ENCODE results near the gene CORO2B.
A peak's percentile ranks its signal among the peaks of the same experiment; 100 is the strongest.

CORO2B gene

DNA sequence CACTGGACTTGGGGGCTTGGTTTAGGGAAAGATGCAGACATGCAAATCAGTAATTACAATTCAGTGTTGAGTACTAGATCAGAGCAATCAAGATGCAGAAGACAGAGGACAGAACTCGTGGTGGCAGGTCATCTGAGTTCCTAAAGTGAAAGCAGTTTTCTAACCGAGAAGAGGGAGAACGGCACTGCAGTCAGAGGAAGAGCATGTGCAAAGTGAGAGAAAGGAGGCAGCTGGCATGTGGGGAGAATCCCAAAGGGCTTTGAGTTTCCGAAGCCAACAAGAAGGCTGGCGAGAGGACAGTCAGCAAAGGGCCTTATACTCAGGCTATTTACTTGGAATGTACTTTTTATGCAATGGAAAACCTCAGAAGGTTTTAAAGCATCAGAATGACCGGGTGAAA, 154.9 kb downstream of the CORO2B start:
- H3K4me3 ChIP-seq (ENCODE audit: control insufficient read depth in 1 of 7, extremely low read depth in 1 of 7, insufficient read depth in 4 of 7, low read depth in 2 of 7, low read length in 6 of 7): peak overlapping the region in 2 of 7 experiments; percentile 33 to 46
- WGBS (ENCODE audit: insufficient coverage): 20% methylated on average over 5 of the region's 6 CpGs

DNA sequence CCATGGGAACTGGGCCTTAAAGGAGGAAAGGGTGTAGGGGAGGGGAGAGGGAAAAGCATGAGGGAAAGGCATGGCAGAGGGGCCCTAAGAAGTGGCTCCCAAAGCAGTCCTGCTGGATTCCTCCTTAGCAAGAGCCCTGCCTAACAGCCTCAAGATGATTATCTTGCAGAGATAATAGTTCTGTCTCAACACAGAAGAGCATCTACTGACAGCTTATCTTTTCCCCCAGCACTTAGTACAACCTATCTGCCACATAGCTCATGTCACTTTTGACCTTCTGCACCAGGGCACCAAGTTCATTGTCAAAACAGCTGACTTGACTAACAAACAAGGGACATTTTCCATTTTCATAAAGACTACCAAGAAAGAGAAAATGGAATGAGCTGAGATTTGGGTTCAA, 155.6 kb downstream of the CORO2B start:
- Histone ChIP-seq H3K27me3 (replicated peaks in 2 of 5; ENCODE audit: control insufficient read depth in 4 of 5, insufficient read depth in 5 of 5, low read length in 4 of 5) (no peaks in the 10 kb centered on the region), H3K27ac (ENCODE audit: insufficient read depth in 1 of 2, low read depth in 1 of 2, low read length in 2 of 2, poor library complexity in 1 of 2, severe bottlenecking in 2 of 2) (no peak overlapping the region), H3K9me3 (ENCODE audit: control extremely low read depth in 1 of 5, control insufficient read depth in 4 of 5, insufficient read depth in 2 of 5, low read depth in 1 of 5, low read length in 4 of 5) (no peaks in the 10 kb centered on the region), H3K4me1 (ENCODE audit: control extremely low read depth in 1 of 4, control insufficient read depth in 4 of 4, insufficient read depth in 4 of 4, low read length in 3 of 4) (peaks cover 7 to 27% (median 12%) of the 10 kb centered on the region in 4 experiments), H3K36me3 (ENCODE audit: control insufficient read depth in 4 of 4, insufficient read depth in 4 of 4, low read length in 3 of 4) (no peaks in the 10 kb centered on the region), H3K4me3 (ENCODE audit: control insufficient read depth in 1 of 7, extremely low read depth in 1 of 7, insufficient read depth in 4 of 7, low read depth in 2 of 7, low read length in 6 of 7) (no peak overlapping the region)
- ChIA-PET CTCF (interaction anchor here (1.0 to 2.6 kb wide), 6 partner anchors 9 to 142 kb away, joined by 3 to 17 read pairs (median 4); no protein-coding TSS in a partner anchor), POLR2A (no interaction called here)
- DNase-seq: no peak

More for the DNA sequence above, 154.9 kb downstream of the CORO2B start:
- peaks cover 7 to 27% (median 12%) of the 10 kb centered on the region in 4 experiments for H3K4me1 ChIP-seq (ENCODE audit: control extremely low read depth in 1 of 4, control insufficient read depth in 4 of 4, insufficient read depth in 4 of 4, low read length in 3 of 4)
- peak in 2 of 3 donors; percentile 49 to 64 for DNase-seq
- H3K36me3 ChIP-seq (ENCODE audit: control insufficient read depth in 4 of 4, insufficient read depth in 4 of 4, low read length in 3 of 4): no peaks in the 10 kb centered on the region
- POLR2A ChIA-PET: no interaction called here
- H3K27me3 ChIP-seq (replicated peaks in 2 of 5; ENCODE audit: control insufficient read depth in 4 of 5, insufficient read depth in 5 of 5, low read length in 4 of 5): no peaks in the 10 kb centered on the region
- CTCF ChIA-PET: interaction anchor here (1.0 to 2.5 kb wide), 3 partner anchors 14 to 142 kb away, joined by 3 to 17 read pairs (median 5); no protein-coding TSS in a partner anchor
- no peaks in the 10 kb centered on the region for H3K9me3 ChIP-seq (ENCODE audit: control extremely low read depth in 1 of 5, control insufficient read depth in 4 of 5, insufficient read depth in 2 of 5, low read depth in 1 of 5, low read length in 4 of 5)
- H3K27ac ChIP-seq (ENCODE audit: insufficient read depth in 1 of 2, low read depth in 1 of 2, low read length in 2 of 2, poor library complexity in 1 of 2, severe bottlenecking in 2 of 2): no peak overlapping the region

DNA sequence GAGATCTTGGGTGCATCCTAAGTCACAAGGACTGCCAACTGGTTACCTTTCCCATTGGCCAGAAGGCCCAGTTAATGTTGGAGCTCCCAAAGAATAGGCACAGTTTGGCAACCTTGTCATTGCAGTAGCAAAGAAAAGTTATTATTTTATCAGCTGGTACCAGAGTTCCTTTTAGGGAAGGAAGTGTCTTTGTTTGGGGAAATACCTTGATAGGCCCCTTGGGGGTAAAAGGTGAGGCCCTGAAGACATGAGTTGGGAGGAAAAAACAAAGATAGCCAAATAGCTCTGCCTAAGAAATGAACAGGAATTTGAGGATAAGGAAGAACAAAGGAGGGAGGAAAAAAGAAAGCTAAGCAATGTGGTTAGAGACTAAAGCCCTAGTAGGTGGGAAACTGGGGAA, 156.1 kb downstream of the CORO2B start:
- H3K4me1 ChIP-seq (ENCODE audit: control extremely low read depth in 1 of 4, control insufficient read depth in 4 of 4, insufficient read depth in 4 of 4, low read length in 3 of 4): peaks cover 7 to 27% (median 12%) of the 10 kb centered on the region in 4 experiments
- no peaks in the 10 kb centered on the region for H3K27me3 ChIP-seq (replicated peaks in 2 of 5; ENCODE audit: control insufficient read depth in 4 of 5, insufficient read depth in 5 of 5, low read length in 4 of 5)
- no peak overlapping the region for H3K4me3 ChIP-seq (ENCODE audit: control insufficient read depth in 1 of 7, extremely low read depth in 1 of 7, insufficient read depth in 4 of 7, low read depth in 2 of 7, low read length in 6 of 7)
- POLR2A ChIA-PET: no interaction called here
- no peaks in the 10 kb centered on the region for H3K36me3 ChIP-seq (ENCODE audit: control insufficient read depth in 4 of 4, insufficient read depth in 4 of 4, low read length in 3 of 4)
- no peak overlapping the region for H3K27ac ChIP-seq (ENCODE audit: insufficient read depth in 1 of 2, low read depth in 1 of 2, low read length in 2 of 2, poor library complexity in 1 of 2, severe bottlenecking in 2 of 2)
- CTCF ChIA-PET: interaction anchor here (1.0 to 2.6 kb wide), 7 partner anchors 9 to 141 kb away, joined by 3 to 17 read pairs (median 3); no protein-coding TSS in a partner anchor
- peak in 2 of 3 donors; percentile 48 to 66 for DNase-seq
- H3K9me3 ChIP-seq (ENCODE audit: control extremely low read depth in 1 of 5, control insufficient read depth in 4 of 5, insufficient read depth in 2 of 5, low read depth in 1 of 5, low read length in 4 of 5): no peaks in the 10 kb centered on the region

DNA sequence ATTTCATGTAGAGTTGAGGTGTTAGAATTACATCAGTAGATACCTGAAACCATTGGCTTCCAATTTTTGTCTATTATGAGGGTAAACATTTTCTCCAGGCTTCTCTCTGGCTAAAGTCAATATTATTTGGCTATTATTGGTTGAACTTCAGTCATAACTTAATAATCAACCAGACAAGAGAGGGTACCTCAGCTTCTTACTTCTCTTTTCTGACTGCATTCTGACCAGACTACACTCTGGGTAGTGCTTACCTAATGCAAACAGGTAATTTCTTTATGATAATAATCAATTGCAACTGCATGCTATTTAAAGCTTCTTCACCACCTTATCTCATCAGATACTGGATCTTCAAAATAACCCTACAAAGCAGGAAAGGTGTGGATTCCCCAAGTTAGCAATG, 156.8 kb downstream of the CORO2B start:
- ChIA-PET POLR2A (no interaction called here), CTCF (interaction anchor here (0.8 to 2.6 kb wide), 4 partner anchors 35 to 190 kb away, joined by 3 to 17 read pairs (median 6); no protein-coding TSS in a partner anchor)
- H3K27me3 ChIP-seq (replicated peaks in 2 of 5; ENCODE audit: control insufficient read depth in 4 of 5, insufficient read depth in 5 of 5, low read length in 4 of 5): no peaks in the 10 kb centered on the region
- no peak overlapping the region for H3K27ac ChIP-seq (ENCODE audit: insufficient read depth in 1 of 2, low read depth in 1 of 2, low read length in 2 of 2, poor library complexity in 1 of 2, severe bottlenecking in 2 of 2)
- H3K9me3 ChIP-seq (ENCODE audit: control extremely low read depth in 1 of 5, control insufficient read depth in 4 of 5, insufficient read depth in 2 of 5, low read depth in 1 of 5, low read length in 4 of 5): no peaks in the 10 kb centered on the region
- no peak overlapping the region for H3K4me3 ChIP-seq (ENCODE audit: control insufficient read depth in 1 of 7, extremely low read depth in 1 of 7, insufficient read depth in 4 of 7, low read depth in 2 of 7, low read length in 6 of 7)
- DNase-seq: no peak
- no peaks in the 10 kb centered on the region for H3K36me3 ChIP-seq (ENCODE audit: control insufficient read depth in 4 of 4, insufficient read depth in 4 of 4, low read length in 3 of 4)
- peaks cover 7 to 26% (median 12%) of the 10 kb centered on the region in 4 experiments for H3K4me1 ChIP-seq (ENCODE audit: control extremely low read depth in 1 of 4, control insufficient read depth in 4 of 4, insufficient read depth in 4 of 4, low read length in 3 of 4)

DNA sequence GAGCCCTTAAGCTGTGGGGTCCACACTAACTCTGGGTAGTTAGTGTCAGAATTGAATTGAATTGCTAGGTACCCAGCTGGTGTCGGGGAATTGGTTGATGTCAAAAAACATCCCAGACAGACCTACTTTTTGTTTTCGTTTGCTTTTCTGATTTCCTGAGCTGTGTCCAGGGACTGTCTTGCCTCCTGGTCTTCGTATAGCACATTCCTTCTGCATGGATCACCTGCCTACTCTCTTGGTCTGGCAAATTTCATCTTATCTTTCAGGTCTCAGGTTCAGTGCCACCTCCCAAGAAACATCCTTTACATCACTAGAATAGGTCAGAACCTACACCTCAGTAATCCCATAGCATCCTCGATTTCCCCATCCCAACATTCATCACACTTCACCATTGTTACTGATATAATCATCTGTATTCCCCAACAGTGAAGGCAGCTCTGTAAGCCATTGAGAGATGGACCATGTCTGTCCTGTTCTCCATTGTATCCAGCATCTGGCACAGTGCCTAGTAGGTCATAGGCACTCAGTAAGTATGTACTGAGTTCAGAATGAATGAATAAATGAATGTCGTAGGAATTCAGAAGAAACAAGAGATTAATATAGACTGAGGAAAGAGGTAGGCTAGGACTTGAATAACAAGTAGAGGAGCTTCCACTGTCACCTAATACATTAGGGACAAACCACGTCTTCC, 160.7 kb downstream of the CORO2B start:
- Histone ChIP-seq H3K36me3 (ENCODE audit: control insufficient read depth in 4 of 4, insufficient read depth in 4 of 4, low read length in 3 of 4) (no peaks in the 10 kb centered on the region), H3K27ac (ENCODE audit: insufficient read depth in 1 of 2, low read depth in 1 of 2, low read length in 2 of 2, poor library complexity in 1 of 2, severe bottlenecking in 2 of 2) (no peak overlapping the region), H3K4me1 (ENCODE audit: control extremely low read depth in 1 of 4, control insufficient read depth in 4 of 4, insufficient read depth in 4 of 4, low read length in 3 of 4) (peaks cover 5 to 13% (median 7%) of the 10 kb centered on the region in 4 experiments), H3K9me3 (ENCODE audit: control extremely low read depth in 1 of 5, control insufficient read depth in 4 of 5, insufficient read depth in 2 of 5, low read depth in 1 of 5, low read length in 4 of 5) (no peaks in the 10 kb centered on the region), H3K4me3 (ENCODE audit: control insufficient read depth in 1 of 7, extremely low read depth in 1 of 7, insufficient read depth in 4 of 7, low read depth in 2 of 7, low read length in 6 of 7) (no peak overlapping the region), H3K27me3 (replicated peaks in 2 of 5; ENCODE audit: control insufficient read depth in 4 of 5, insufficient read depth in 5 of 5, low read length in 4 of 5) (no peaks in the 10 kb centered on the region)
- ChIA-PET CTCF (interaction anchor here (3.8 kb wide), 1 partner anchor 136 kb away, joined by 17 read pairs; no protein-coding TSS in a partner anchor), POLR2A (no interaction called here)
- 97% methylated on average over 6 of the region's 6 CpGs for WGBS (ENCODE audit: insufficient coverage)
- DNase-seq: no peak

DNA sequence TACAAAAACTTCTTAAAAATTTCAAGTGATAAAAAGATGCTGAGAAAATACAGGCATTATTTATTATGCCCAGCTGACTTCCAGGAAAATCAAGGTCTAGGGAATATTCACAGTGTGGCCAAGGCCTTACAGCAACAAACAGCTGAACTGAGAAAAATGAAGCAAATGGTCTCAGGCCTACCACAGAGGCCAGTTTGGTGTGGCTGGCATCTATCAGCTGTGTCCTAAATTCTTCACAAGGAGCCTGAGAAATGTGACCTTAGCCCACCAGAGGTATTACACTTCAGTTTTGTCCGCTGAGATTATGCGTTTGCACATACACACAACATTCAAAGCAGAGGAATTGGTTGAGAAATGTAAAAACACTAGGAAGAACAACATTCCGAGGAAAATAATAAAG, 164.5 kb downstream of the CORO2B start:
- H3K27me3 ChIP-seq (replicated peaks in 2 of 5; ENCODE audit: control insufficient read depth in 4 of 5, insufficient read depth in 5 of 5, low read length in 4 of 5): no peaks in the 10 kb centered on the region
- no peaks in the 10 kb centered on the region for H3K4me1 ChIP-seq (ENCODE audit: control extremely low read depth in 1 of 4, control insufficient read depth in 4 of 4, insufficient read depth in 4 of 4, low read length in 3 of 4)
- ChIA-PET POLR2A (no interaction called here), CTCF (no interaction called here)
- DNase-seq: no peak
- H3K4me3 ChIP-seq (ENCODE audit: control insufficient read depth in 1 of 7, extremely low read depth in 1 of 7, insufficient read depth in 4 of 7, low read depth in 2 of 7, low read length in 6 of 7): no peak overlapping the region
- no peaks in the 10 kb centered on the region for H3K36me3 ChIP-seq (ENCODE audit: control insufficient read depth in 4 of 4, insufficient read depth in 4 of 4, low read length in 3 of 4)
- WGBS (ENCODE audit: insufficient coverage): no CpG with 5 or more reads among the region's 3 CpGs
- H3K9me3 ChIP-seq (ENCODE audit: control extremely low read depth in 1 of 5, control insufficient read depth in 4 of 5, insufficient read depth in 2 of 5, low read depth in 1 of 5, low read length in 4 of 5): no peaks in the 10 kb centered on the region
- H3K27ac ChIP-seq (ENCODE audit: insufficient read depth in 1 of 2, low read depth in 1 of 2, low read length in 2 of 2, poor library complexity in 1 of 2, severe bottlenecking in 2 of 2): no peak overlapping the region

DNA sequence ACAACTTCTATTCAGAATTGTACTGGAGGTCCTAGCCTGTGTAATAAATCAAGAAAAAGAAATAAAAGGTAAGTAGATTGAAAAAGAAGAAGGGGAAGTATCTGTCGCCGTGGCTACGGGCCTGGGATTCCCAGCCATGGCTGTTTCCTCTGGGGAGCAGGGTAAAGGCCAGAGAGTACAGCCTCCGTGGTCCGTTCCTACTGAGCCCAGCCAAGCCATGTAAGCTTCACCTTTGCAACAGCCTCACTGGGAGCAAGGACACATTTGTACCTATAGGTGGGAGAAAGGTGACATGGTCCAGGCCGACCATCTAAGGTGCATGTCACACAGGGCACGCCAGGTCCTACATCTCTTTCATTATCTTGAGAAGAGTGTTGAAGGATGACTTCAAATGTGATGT, 170.6 kb downstream of the CORO2B start:
- WGBS (ENCODE audit: insufficient coverage): 98% methylated on average over 5 of the region's 7 CpGs
- H3K4me3 ChIP-seq (ENCODE audit: control insufficient read depth in 1 of 7, extremely low read depth in 1 of 7, insufficient read depth in 4 of 7, low read depth in 2 of 7, low read length in 6 of 7): no peak overlapping the region
- DNase-seq: no peak
- H3K9me3 ChIP-seq (ENCODE audit: control extremely low read depth in 1 of 5, control insufficient read depth in 4 of 5, insufficient read depth in 2 of 5, low read depth in 1 of 5, low read length in 4 of 5): peaks cover 0 to 9% (median 2%) of the 10 kb centered on the region in 5 experiments
- H3K27ac ChIP-seq (ENCODE audit: insufficient read depth in 1 of 2, low read depth in 1 of 2, low read length in 2 of 2, poor library complexity in 1 of 2, severe bottlenecking in 2 of 2): no peak overlapping the region
- ChIA-PET POLR2A (no interaction called here), CTCF (interaction anchor here (0.6 to 1.6 kb wide), 2 partner anchors 8 to 97 kb away, joined by 3 read pairs; no protein-coding TSS in a partner anchor)
- H3K4me1 ChIP-seq (ENCODE audit: control extremely low read depth in 1 of 4, control insufficient read depth in 4 of 4, insufficient read depth in 4 of 4, low read length in 3 of 4): no peaks in the 10 kb centered on the region
- no peaks in the 10 kb centered on the region for H3K36me3 ChIP-seq (ENCODE audit: control insufficient read depth in 4 of 4, insufficient read depth in 4 of 4, low read length in 3 of 4)
- no peaks in the 10 kb centered on the region for H3K27me3 ChIP-seq (replicated peaks in 2 of 5; ENCODE audit: control insufficient read depth in 4 of 5, insufficient read depth in 5 of 5, low read length in 4 of 5)

All from common myeloid progenitor, CD34-positive (primary cell).